RCC 7860 (cell line): ENCODE data around the gene IL1RAPL1.

Source experiments
- DNase-seq: peaks from one replicate; pipeline ENCODE4 v3.0.0-alpha.2; 2015; ENCODE audit warnings: low spot score
- FAIRE-seq: peaks from 2 replicates; lab custom pipeline; 2012; peaks lifted over from hg19 to GRCh38; lab: Jason Lieb, UNC

IL1RAPL1 gene

GRCh38 chrX:29687687-29688086 lies 1100.4 kb downstream of the IL1RAPL1 start:
- DNase-seq = no peak
- no peak for FAIRE-seq

- FAIRE-seq (no peak), DNase-seq (no peak)
These were observed 1102.8 kb downstream of the IL1RAPL1 start for GRCh38 chrX:29690061-29690460.

GRCh38 chrX:29691044-29691443 lies 1103.8 kb downstream of the IL1RAPL1 start:
- FAIRE-seq (no peak), DNase-seq (no peak)

GRCh38 chrX:29693912-29694311 lies 1106.7 kb downstream of the IL1RAPL1 start:
- DNase-seq (no peak), FAIRE-seq (no peak)

GRCh38 chrX:29699239-29699638 lies 1112.0 kb downstream of the IL1RAPL1 start:
- FAIRE-seq = no peak
- no peak for DNase-seq

- FAIRE-seq = no peak
- no peak for DNase-seq
These were observed 1119.8 kb downstream of the IL1RAPL1 start for GRCh38 chrX:29707088-29707487.

GRCh38 chrX:29721152-29721551 lies 1133.9 kb downstream of the IL1RAPL1 start:
- no peak for FAIRE-seq
- DNase-seq = no peak

GRCh38 chrX:29724316-29724715 lies 1137.1 kb downstream of the IL1RAPL1 start:
- DNase-seq (no peak), FAIRE-seq (no peak)

GRCh38 chrX:29726811-29727210 lies 1139.6 kb downstream of the IL1RAPL1 start:
- DNase-seq (no peak), FAIRE-seq (no peak)

- DNase-seq (peak; percentile 27), FAIRE-seq (no peak)
These were observed 1141.4 kb downstream of the IL1RAPL1 start for GRCh38 chrX:29728639-29729038.

GRCh38 chrX:29744966-29745365 lies 1157.7 kb downstream of the IL1RAPL1 start:
- DNase-seq = no peak
- no peak for FAIRE-seq

GRCh38 chrX:29746326-29746725 lies 1159.1 kb downstream of the IL1RAPL1 start:
- DNase-seq (no peak), FAIRE-seq (no peak)

- FAIRE-seq (no peak), DNase-seq (no peak)
These were observed 1174.8 kb downstream of the IL1RAPL1 start for GRCh38 chrX:29762006-29762405.

- no peak for DNase-seq
- FAIRE-seq = no peak
These were observed 1188.6 kb downstream of the IL1RAPL1 start for GRCh38 chrX:29775890-29776289.

- DNase-seq = no peak
These were observed 1200.4 kb downstream of the IL1RAPL1 start for GRCh38 chrX:29787656-29788055.

GRCh38 chrX:29788991-29789699 lies 1201.9 kb downstream of the IL1RAPL1 start:
- FAIRE-seq (no peak), DNase-seq (no peak)

More at GRCh38 chrX:29787656-29788055, 1200.4 kb downstream of the IL1RAPL1 start:
- FAIRE-seq = no peak

GRCh38 chrX:29792335-29792734 lies 1205.1 kb downstream of the IL1RAPL1 start:
- FAIRE-seq = no peak
- DNase-seq = no peak

- no peak for DNase-seq
- FAIRE-seq = no peak
These were observed 1209.9 kb downstream of the IL1RAPL1 start for GRCh38 chrX:29797156-29797555.

- DNase-seq = no peak
- no peak for FAIRE-seq
These were observed 1211.2 kb downstream of the IL1RAPL1 start for GRCh38 chrX:29798469-29798868.

GRCh38 chrX:29813174-29813573 lies 1225.9 kb downstream of the IL1RAPL1 start:
- no peak for DNase-seq
- FAIRE-seq = no peak

GRCh38 chrX:29824176-29824906 lies 1237.1 kb downstream of the IL1RAPL1 start:
- FAIRE-seq (no peak), DNase-seq (no peak)

GRCh38 chrX:29826742-29827141 lies 1239.5 kb downstream of the IL1RAPL1 start:
- no peak for FAIRE-seq
- DNase-seq = no peak
